IPS-15b (cell line): Measurements from ENCODE around the gene IGFLR1.
"Not testable (repeated sequence)": the region's sequence is repeated elsewhere in the genome, so short reads cannot be mapped to it uniquely, and the experiment has no call there.

Experiments
- H3K27me3 ChIP-seq: one replicate; pipeline ENCODE4 v1.6.1; 2013; ENCODE audit warnings: low read length; ENCODE audit not compliant: control insufficient read depth, insufficient read depth
- H3K36me3 ChIP-seq: one replicate; pipeline ENCODE4 v1.6.1; 2013; ENCODE audit warnings: low read length; ENCODE audit not compliant: control insufficient read depth, insufficient read depth
- H3K4me1 ChIP-seq: one replicate; pipeline ENCODE4 v1.6.1; 2013; ENCODE audit warnings: mild to moderate bottlenecking, low read length; ENCODE audit not compliant: control insufficient read depth, insufficient read depth
- H3K4me3 ChIP-seq: one replicate; pipeline ENCODE4 v1.5.1; 2013; ENCODE audit warnings: low read depth, low read length
- H3K9ac ChIP-seq: one replicate; pipeline ENCODE4 v1.6.1; 2013; ENCODE audit warnings: low read depth, mild to moderate bottlenecking, low read length
- H3K9me3 ChIP-seq: one replicate; pipeline ENCODE4 v1.6.1; 2013; ENCODE audit warnings: mild to moderate bottlenecking, low read length; ENCODE audit not compliant: control insufficient read depth, insufficient read depth

IGFLR1 gene

DNA sequence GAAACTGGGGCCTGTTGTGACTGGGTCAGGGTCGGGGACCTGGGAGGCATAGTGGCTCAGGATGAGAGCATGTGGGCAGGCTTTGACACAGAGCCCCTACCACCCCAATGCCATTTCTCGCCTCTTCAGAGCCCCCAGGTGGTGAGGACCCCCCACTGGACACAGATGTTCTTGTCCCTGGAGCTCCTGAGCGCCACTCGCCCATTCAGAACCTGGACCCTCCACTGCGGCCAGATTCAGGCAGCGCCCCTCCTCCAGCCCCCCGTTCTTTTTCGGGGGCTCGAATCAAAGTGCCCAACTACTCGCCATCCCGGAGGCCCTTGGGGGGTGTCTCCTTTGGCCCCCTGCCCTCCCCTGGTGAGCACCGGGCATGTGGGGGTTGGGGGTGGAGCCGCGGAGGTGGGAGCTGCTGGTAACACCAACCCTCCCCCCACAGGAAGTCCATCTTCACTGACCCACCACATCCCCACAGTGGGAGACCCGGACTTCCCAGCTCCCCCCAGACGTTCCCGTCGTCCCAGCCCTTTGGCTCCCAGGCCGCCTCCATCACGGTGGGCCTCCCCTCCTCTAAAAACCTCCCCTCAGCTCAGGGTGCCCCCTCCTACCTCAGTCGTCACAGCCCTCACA lies 10.4 kb downstream of the IGFLR1 start:
- Histone ChIP-seq H3K4me1 (no peaks in the 10 kb centered on the region), H3K4me3 (no peak overlapping the region), H3K9me3 (no peaks in the 10 kb centered on the region), H3K36me3 (peaks cover 68% of the 10 kb centered on the region), H3K27me3 (no peaks in the 10 kb centered on the region), H3K9ac (no peak overlapping the region)

DNA sequence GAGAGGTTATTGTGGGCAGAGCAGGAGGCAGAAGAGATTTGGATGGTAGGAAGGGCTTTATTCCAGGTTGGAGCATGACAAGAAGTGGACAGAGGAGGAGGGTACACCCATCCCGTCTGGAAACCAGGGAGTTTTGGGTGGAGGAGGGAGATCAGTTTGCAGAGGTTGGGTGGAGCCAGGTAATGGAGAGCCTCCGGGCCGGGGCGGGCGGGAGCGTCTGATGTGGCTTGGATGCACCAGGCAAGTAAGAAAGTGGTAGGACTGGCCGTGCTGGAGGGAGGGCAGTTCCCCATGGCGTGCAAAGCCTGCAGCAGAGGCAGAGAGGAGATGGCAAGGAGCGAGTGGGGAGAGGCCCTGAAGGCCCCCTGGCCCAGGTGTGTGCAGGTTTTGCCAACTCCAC lies 10.9 kb downstream of the IGFLR1 start:
- H3K27me3 ChIP-seq: no peaks in the 10 kb centered on the region
- no peaks in the 10 kb centered on the region for H3K4me1 ChIP-seq
- H3K9ac ChIP-seq: no peak overlapping the region
- peaks cover 65% of the 10 kb centered on the region for H3K36me3 ChIP-seq
- no peaks in the 10 kb centered on the region for H3K9me3 ChIP-seq
- no peak overlapping the region for H3K4me3 ChIP-seq

DNA sequence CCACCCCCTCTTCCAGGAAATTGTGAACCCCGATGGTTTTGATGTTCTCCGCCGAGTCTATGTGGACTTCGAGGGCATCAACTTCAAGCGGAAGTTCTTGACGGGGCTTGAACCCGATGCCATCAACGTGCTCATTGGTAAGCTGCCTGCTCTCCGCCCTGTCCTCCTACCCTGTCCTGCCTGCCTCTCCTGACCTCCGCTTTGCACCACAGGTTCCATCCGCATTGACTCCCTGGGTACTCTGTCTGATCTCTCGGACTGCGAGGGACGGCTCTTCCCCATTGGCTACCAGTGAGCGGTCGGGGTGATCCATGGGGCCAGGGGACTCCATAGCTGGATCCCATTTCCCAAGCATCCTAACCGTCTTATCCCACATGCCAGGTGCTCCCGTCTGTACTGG lies 11.9 kb downstream of the IGFLR1 start:
- Histone ChIP-seq H3K27me3 (no peaks in the 10 kb centered on the region), H3K4me3 (no peak overlapping the region), H3K9me3 (no peaks in the 10 kb centered on the region), H3K9ac (no peak overlapping the region), H3K36me3 (peaks cover 72% of the 10 kb centered on the region), H3K4me1 (no peaks in the 10 kb centered on the region)

DNA sequence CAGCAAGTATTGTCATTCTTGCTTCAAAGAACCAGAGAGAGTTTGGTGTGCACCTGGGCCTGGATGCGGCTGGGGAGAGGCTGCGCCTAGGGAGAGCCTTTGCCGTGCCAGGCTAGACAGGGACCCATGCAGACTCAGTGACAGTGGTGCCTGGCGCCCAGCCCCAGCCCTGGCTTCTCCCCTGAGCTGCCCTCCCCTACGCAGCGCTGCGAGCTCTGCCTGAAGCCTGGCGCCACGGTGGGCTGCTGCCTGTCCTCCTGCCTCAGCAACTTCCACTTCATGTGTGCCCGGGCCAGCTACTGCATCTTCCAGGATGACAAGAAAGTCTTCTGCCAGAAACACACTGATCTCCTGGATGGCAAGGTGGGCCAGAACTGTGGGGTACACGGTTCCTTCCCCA lies 12.5 kb downstream of the IGFLR1 start:
- H3K27me3 ChIP-seq: no peaks in the 10 kb centered on the region
- no peak overlapping the region for H3K9ac ChIP-seq
- H3K36me3 ChIP-seq: peaks cover 76% of the 10 kb centered on the region
- no peaks in the 10 kb centered on the region for H3K9me3 ChIP-seq
- no peaks in the 10 kb centered on the region for H3K4me1 ChIP-seq
- no peak overlapping the region for H3K4me3 ChIP-seq

DNA sequence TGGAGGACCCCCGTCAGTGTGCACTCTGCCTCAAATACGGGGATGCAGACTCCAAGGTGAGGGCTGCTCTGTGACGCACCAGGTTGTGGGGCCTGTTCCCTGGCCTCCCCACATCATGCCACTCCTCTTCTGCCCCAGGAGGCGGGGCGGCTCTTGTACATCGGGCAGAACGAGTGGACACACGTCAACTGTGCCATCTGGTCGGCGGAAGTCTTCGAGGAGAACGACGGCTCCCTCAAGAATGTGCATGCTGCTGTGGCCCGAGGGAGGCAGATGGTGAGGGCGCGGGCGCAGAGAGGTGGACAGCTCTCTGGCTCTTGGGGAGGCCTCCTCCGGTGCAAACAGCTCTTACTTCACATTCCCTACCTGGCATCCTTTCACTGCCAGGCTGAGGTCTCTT lies 13.2 kb downstream of the IGFLR1 start:
- no peaks in the 10 kb centered on the region for H3K4me1 ChIP-seq
- no peak overlapping the region for H3K4me3 ChIP-seq
- H3K36me3 ChIP-seq: peaks cover 81% of the 10 kb centered on the region
- no peak overlapping the region for H3K9ac ChIP-seq
- no peaks in the 10 kb centered on the region for H3K27me3 ChIP-seq
- no peaks in the 10 kb centered on the region for H3K9me3 ChIP-seq

DNA sequence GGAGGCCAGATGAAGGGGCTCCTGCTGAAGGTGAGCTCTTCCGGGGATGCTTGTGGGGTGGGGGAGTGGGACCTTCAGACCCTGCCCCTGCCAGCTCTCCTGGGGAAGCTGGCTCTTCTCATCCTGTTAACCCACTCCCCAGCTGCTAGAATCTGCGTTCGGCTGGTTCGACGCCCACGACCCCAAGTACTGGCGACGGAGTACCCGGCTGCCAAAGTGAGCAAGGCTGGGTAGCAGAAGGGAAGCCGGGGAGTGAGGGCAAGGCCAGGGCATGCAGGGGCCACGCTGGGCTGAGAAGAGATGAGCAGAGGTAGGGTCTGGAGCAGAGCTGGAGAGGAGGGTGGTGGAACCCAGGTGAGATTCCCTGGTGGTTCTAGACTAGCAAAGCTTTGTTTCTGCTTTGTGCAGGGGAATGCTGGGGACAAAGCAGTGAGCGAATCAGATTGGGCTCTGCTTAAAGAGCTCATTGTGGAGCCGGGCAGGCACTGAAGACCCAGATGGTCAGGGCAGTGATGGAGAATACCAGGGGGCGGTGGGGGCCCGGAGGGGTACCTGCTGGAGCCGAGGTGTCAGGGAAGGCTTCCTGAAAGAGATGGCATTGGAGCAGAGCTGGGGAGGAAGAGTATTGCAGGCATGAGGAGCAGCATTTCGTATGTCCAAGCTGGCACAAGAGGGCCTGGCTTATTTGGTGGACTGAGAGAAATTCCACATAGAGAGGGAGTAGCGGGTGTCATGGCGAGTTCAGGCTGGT lies 14.1 kb downstream of the IGFLR1 start:
- Histone ChIP-seq H3K4me3 (no peak overlapping the region), H3K27me3 (no peaks in the 10 kb centered on the region), H3K36me3 (peaks cover 84% of the 10 kb centered on the region), H3K9ac (no peak overlapping the region), H3K4me1 (no peaks in the 10 kb centered on the region), H3K9me3 (no peaks in the 10 kb centered on the region)

DNA sequence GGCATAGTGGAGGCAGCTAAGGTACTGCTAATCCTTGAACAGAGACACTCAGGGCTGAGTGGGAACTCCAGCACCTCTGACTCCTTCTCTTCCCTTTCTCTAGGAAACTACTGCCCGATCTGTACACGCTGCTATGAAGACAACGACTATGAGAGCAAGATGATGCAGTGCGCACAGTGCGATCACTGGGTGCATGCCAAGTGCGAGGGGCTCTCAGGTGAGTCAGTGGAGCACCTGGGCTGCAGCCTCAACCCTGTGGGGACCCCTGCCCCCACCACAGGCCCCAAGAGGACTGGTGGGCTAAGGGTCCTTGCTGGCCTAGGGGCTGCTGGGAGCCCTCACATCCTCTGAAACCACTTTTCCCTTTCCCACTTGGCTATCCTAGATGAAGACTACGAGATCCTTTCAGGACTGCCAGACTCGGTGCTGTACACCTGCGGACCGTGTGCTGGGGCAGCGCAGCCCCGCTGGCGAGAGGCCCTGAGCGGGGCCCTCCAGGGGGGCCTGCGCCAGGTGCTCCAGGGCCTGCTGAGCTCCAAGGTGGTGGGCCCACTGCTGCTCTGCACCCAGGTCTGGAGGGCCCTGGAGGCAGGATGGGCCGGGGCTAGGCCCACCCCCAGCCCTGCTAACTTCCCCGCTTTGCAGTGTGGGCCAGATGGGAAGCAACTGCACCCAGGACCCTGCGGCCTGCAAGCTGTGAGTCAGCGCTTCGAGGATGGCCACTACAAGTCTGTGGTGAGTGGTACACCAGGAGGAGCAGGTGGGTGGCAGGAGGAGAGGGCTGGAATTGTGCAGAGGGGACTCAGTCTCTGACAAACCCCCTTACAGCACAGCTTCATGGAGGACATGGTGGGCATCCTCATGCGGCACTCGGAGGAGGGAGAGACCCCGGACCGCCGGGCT lies 14.9 kb downstream of the IGFLR1 start:
- H3K4me1 ChIP-seq: no peaks in the 10 kb centered on the region
- H3K4me3 ChIP-seq: no peak overlapping the region
- no peaks in the 10 kb centered on the region for H3K9me3 ChIP-seq
- no peak overlapping the region for H3K9ac ChIP-seq
- H3K36me3 ChIP-seq: peaks cover 92% of the 10 kb centered on the region
- no peaks in the 10 kb centered on the region for H3K27me3 ChIP-seq

DNA sequence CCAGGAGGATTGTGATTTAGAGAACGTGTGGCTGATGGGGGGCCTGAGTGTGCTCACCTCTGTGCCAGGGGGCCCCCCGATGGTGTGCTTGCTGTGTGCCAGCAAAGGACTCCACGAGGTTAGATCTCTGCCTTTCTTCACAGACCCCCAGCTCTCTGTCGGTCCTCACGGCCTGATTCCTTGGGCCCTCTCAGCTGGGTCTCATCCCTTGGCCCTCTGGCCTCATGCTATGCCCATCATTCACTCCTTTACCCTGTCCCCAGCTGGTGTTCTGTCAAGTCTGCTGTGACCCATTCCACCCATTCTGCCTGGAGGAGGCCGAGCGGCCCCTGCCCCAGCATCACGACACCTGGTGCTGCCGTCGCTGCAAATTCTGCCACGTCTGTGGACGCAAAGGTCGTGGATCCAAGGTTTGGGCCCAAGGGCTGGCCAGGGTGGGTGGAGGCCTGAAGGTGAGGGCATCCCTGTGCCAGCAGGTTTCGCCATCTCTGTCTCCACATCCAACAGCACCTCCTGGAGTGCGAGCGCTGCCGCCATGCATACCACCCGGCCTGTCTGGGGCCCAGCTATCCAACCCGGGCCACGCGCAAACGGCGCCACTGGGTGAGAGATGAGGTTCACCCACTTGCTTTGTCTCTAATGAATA lies 16.9 kb downstream of the IGFLR1 start:
- peaks cover 88% of the 10 kb centered on the region for H3K36me3 ChIP-seq

DNA sequence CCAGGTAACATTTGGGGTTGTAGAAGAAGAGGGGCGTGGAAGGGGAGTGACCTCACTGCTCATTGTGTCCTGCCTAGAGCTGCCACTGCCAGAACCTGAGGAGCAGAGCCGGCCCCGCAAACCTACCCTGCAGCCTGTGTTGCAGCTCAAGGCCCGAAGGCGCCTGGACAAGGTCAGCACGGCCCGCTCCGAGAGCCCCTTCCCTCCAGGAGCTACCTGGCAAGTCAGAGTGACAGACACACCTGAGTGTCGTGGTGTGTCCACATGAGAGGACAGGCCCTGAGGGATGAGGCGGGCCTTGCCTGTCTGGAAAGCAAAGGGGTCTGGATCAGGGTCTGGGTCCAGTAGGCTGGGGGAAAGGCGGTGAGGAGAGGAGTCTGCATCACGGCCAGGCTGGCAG lies 17.7 kb downstream of the IGFLR1 start:
- H3K9ac ChIP-seq: no peak overlapping the region
- H3K36me3 ChIP-seq: peaks cover 87% of the 10 kb centered on the region
- no peaks in the 10 kb centered on the region for H3K27me3 ChIP-seq
- H3K9me3 ChIP-seq: no peaks in the 10 kb centered on the region
- H3K4me3 ChIP-seq: no peak overlapping the region
- H3K4me1 ChIP-seq: no peaks in the 10 kb centered on the region

More for the DNA sequence above, 16.9 kb downstream of the IGFLR1 start:
- no peaks in the 10 kb centered on the region for H3K4me1 ChIP-seq
- H3K9me3 ChIP-seq: no peaks in the 10 kb centered on the region
- no peaks in the 10 kb centered on the region for H3K27me3 ChIP-seq
- H3K9ac ChIP-seq: no peak overlapping the region
- no peak overlapping the region for H3K4me3 ChIP-seq

DNA sequence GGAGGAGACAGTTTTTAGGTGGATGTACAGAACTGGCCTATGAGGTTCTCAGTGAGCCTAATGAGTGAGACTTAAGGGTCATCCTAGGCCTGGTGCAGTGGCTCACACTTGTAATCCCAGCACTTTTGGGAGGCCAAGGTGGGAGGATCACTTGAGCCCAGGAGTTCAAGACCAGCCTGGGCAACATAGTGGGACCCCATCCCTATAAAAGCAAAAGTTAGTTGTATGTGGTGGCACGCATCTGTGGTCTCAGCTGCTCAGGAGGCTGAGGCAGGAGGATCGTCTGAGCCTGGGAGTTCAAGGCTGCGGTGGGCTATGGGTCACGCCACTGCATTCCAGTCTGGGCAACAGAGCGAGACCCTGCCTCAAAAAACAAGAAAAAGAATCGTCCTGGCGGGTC lies 18.1 kb downstream of the IGFLR1 start:
- not testable (repeated sequence) for H3K4me1 ChIP-seq, H3K9me3 ChIP-seq, H3K4me3 ChIP-seq, H3K27me3 ChIP-seq, H3K9ac ChIP-seq
- H3K36me3 ChIP-seq: peaks cover 82% of the 10 kb centered on the region

DNA sequence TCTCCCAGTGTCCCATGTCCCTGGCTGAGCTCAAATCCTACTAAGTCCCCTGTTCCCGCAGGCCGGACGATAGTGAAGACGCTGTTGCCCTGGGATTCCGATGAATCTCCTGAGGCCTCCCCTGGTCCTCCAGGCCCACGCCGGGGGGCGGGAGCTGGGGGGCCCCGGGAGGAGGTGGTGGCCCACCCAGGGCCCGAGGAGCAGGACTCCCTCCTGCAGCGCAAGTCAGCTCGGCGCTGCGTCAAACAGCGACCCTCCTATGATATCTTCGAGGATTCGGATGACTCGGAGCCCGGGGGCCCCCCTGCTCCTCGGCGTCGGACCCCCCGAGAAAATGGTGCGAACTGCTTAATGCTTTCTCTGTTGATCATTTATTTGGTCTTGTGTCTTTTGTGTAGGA lies 18.6 kb downstream of the IGFLR1 start:
- no peaks in the 10 kb centered on the region for H3K9me3 ChIP-seq
- H3K27me3 ChIP-seq: no peaks in the 10 kb centered on the region
- H3K9ac ChIP-seq: no peak overlapping the region
- H3K36me3 ChIP-seq: peaks cover 78% of the 10 kb centered on the region
- H3K4me1 ChIP-seq: no peaks in the 10 kb centered on the region
- no peak overlapping the region for H3K4me3 ChIP-seq
